ENCODE measurements around the gene MREG.

MREG gene

GRCh38 chr2:216003876-216004696 lies 9.3 kb downstream of the MREG start:
- Histone ChIP-seq H4K20me1 (ENCODE audit: insufficient read depth) (no peaks in the 10 kb centered on the region), H3K27ac (no peak overlapping the region), H3K4me2 (no peak overlapping the region), H3K9ac (no peak overlapping the region), H3K4me3 (IDR thresholded peaks at IDR 0.05; ENCODE audit: insufficient read depth, low read depth, low read length) (no peak overlapping the region), H3K4me1 (ENCODE audit: low read depth, poor library complexity, severe bottlenecking) (peaks cover 63% of the 10 kb centered on the region), H3K27me3 (ENCODE audit: insufficient read depth, low read depth) (no peaks in the 10 kb centered on the region), H2AFZ (ENCODE audit: low read depth) (no peak overlapping the region), H3K36me3 (ENCODE audit: insufficient read depth) (no peaks in the 10 kb centered on the region), H3K79me2 (ENCODE audit: insufficient read depth, low read depth) (peaks cover 54% of the 10 kb centered on the region; the same call in 1 of the 2 replicates)
- TF ChIP-seq, protein P1, sequence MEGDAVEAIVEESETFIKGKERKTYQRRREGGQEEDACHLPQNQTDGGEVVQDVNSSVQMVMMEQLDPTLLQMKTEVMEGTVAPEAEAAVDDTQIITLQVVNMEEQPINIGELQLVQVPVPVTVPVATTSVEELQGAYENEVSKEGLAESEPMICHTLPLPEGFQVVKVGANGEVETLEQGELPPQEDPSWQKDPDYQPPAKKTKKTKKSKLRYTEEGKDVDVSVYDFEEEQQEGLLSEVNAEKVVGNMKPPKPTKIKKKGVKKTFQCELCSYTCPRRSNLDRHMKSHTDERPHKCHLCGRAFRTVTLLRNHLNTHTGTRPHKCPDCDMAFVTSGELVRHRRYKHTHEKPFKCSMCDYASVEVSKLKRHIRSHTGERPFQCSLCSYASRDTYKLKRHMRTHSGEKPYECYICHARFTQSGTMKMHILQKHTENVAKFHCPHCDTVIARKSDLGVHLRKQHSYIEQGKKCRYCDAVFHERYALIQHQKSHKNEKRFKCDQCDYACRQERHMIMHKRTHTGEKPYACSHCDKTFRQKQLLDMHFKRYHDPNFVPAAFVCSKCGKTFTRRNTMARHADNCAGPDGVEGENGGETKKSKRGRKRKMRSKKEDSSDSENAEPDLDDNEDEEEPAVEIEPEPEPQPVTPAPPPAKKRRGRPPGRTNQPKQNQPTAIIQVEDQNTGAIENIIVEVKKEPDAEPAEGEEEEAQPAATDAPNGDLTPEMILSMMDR (conservative IDR thresholded peaks at IDR 0.05; ENCODE audit: low read depth, low read length), result no peak

GRCh38 chr2:216002693-216003092 lies 10.7 kb downstream of the MREG start:
- peaks cover 57% of the 10 kb centered on the region for H3K4me1 ChIP-seq (ENCODE audit: low read depth, poor library complexity, severe bottlenecking)
- no peaks in the 10 kb centered on the region for H3K36me3 ChIP-seq (ENCODE audit: insufficient read depth)
- no peak overlapping the region for H2AFZ ChIP-seq (ENCODE audit: low read depth)
- no peak overlapping the region for H3K4me3 ChIP-seq (IDR thresholded peaks at IDR 0.05; ENCODE audit: insufficient read depth, low read depth, low read length)
- peak overlapping the region; percentile 44; the same call in 1 of the 2 replicates for H3K4me2 ChIP-seq
- H4K20me1 ChIP-seq (ENCODE audit: insufficient read depth), result no peaks in the 10 kb centered on the region
- TF ChIP-seq, protein P1 (conservative IDR thresholded peaks at IDR 0.05; ENCODE audit: low read depth, low read length), result no peak
- H3K27me3 ChIP-seq (ENCODE audit: insufficient read depth, low read depth), result no peaks in the 10 kb centered on the region
- peak overlapping the region; percentile 31; the same call in 1 of the 2 replicates for H3K27ac ChIP-seq
- H3K79me2 ChIP-seq (ENCODE audit: insufficient read depth, low read depth), result peaks cover 54% of the 10 kb centered on the region; the same call in 1 of the 2 replicates
- H3K9ac ChIP-seq, result no peak overlapping the region

- peak overlapping the region; percentile 44; the same call in 1 of the 2 replicates for H3K4me2 ChIP-seq
- no peak overlapping the region for H2AFZ ChIP-seq (ENCODE audit: low read depth)
- peak overlapping the region; percentile 31; the same call in 1 of the 2 replicates for H3K27ac ChIP-seq
- H3K27me3 ChIP-seq (ENCODE audit: insufficient read depth, low read depth), result no peaks in the 10 kb centered on the region
- H3K4me1 ChIP-seq (ENCODE audit: low read depth, poor library complexity, severe bottlenecking), result peaks cover 57% of the 10 kb centered on the region
- no peak overlapping the region for H3K4me3 ChIP-seq (IDR thresholded peaks at IDR 0.05; ENCODE audit: insufficient read depth, low read depth, low read length)
- peaks cover 51% of the 10 kb centered on the region; the same call in 1 of the 2 replicates for H3K79me2 ChIP-seq (ENCODE audit: insufficient read depth, low read depth)
- no peaks in the 10 kb centered on the region for H3K36me3 ChIP-seq (ENCODE audit: insufficient read depth)
- H4K20me1 ChIP-seq (ENCODE audit: insufficient read depth), result no peaks in the 10 kb centered on the region
- no peak overlapping the region for H3K9ac ChIP-seq
- TF ChIP-seq, protein P1 (conservative IDR thresholded peaks at IDR 0.05; ENCODE audit: low read depth, low read length), result no peak
Measured at GRCh38 chr2:216002101-216002678, 11.2 kb downstream of the MREG start.

GRCh38 chr2:216001216-216002100 lies 11.9 kb downstream of the MREG start:
- H3K4me1 ChIP-seq (ENCODE audit: low read depth, poor library complexity, severe bottlenecking), result peaks cover 57% of the 10 kb centered on the region
- H3K9ac ChIP-seq, result no peak overlapping the region
- H3K27ac ChIP-seq, result no peak overlapping the region
- TF ChIP-seq, protein P1 (conservative IDR thresholded peaks at IDR 0.05; ENCODE audit: low read depth, low read length), result no peak
- no peak overlapping the region for H2AFZ ChIP-seq (ENCODE audit: low read depth)
- peak overlapping the region; percentile 44; the same call in 1 of the 2 replicates for H3K4me2 ChIP-seq
- H4K20me1 ChIP-seq (ENCODE audit: insufficient read depth), result no peaks in the 10 kb centered on the region
- no peaks in the 10 kb centered on the region for H3K36me3 ChIP-seq (ENCODE audit: insufficient read depth)
- no peak overlapping the region for H3K4me3 ChIP-seq (IDR thresholded peaks at IDR 0.05; ENCODE audit: insufficient read depth, low read depth, low read length)
- H3K27me3 ChIP-seq (ENCODE audit: insufficient read depth, low read depth), result no peaks in the 10 kb centered on the region
- peaks cover 49% of the 10 kb centered on the region; the same call in 1 of the 2 replicates for H3K79me2 ChIP-seq (ENCODE audit: insufficient read depth, low read depth)

Measured in KMS-11 (cell line).